ENCODE measurements around the gene TBL1XR1. TPM values are rescaled to one million over a fixed set of nuclear protein-coding genes. Genes with fewer than 3 reads are reported as not detected.

TBL1XR1 gene
- total RNA-seq, 4 donors from 2014 or later, result 58.5 to 106 (median 77.9) TPM

GRCh38 chr3:177180506-177180905 is 16.8 kb downstream of the TBL1XR1 start:
- no peak for DNase-seq (ENCODE audit: low spot score)
- TF ChIP-seq CTCF (IDR thresholded peaks at IDR 0.05), result no peak
- no peak for ATAC-seq (ENCODE audit: low FRiP score)

GRCh38 chr3:177179281-177180067 is 17.8 kb downstream of the TBL1XR1 start:
- ATAC-seq (ENCODE audit: low FRiP score), result no peak
- no peak for DNase-seq (ENCODE audit: low spot score)
- no peak for TF ChIP-seq CTCF (IDR thresholded peaks at IDR 0.05)

GRCh38 chr3:177177749-177178221 is 19.5 kb downstream of the TBL1XR1 start:
- TF ChIP-seq CTCF (IDR thresholded peaks at IDR 0.05), result no peak
- DNase-seq (ENCODE audit: low spot score) (no peak), ATAC-seq (ENCODE audit: low FRiP score) (no peak)

- ATAC-seq (ENCODE audit: low FRiP score) (no peak), DNase-seq (ENCODE audit: low spot score) (no peak)
- TF ChIP-seq CTCF (IDR thresholded peaks at IDR 0.05), result no peak
Observed at GRCh38 chr3:177174607-177175170, 22.6 kb downstream of the TBL1XR1 start.

GRCh38 chr3:177169936-177170722 is 27.2 kb downstream of the TBL1XR1 start:
- DNase-seq (ENCODE audit: low spot score) (no peak), ATAC-seq (ENCODE audit: low FRiP score) (no peak)
- no peak for TF ChIP-seq CTCF (IDR thresholded peaks at IDR 0.05)

GRCh38 chr3:177168431-177168830 is 28.9 kb downstream of the TBL1XR1 start:
- ATAC-seq (ENCODE audit: low FRiP score) (no peak), DNase-seq (ENCODE audit: low spot score) (no peak)
- no peak for TF ChIP-seq CTCF (IDR thresholded peaks at IDR 0.05)

Measured in omental fat pad (tissue), 4 donors.